HepG2 (cell line): ENCODE results near the gene CA10. TPM values are rescaled to one million over a fixed set of nuclear protein-coding genes. Genes with fewer than 3 reads are reported as not detected.

Experiments
- ATAC-seq: fragments of 200-7000 bp; cut with Tn5 transposase; 3 replicates; pipeline ENCODE4 v1.9.1; 2020; ENCODE audit warnings: mild to moderate bottlenecking, moderate library complexity
- BruUV-seq: library from RNA; stranded (reverse); fragments of 400-500 nt; replicated peaks from 2 replicates; lab custom pipeline; 2021; lab: Mats Ljungman, UMichigan
- CTCF ChIA-PET: fragments of 300-600 bp; formaldehyde crosslinking; extraction: SDS; loops from one replicate; lab custom pipeline; 2021; ENCODE audit warnings: low total read pairs, inconsistent platforms, low intra/inter-chr PET ratio; lab: Yijun Ruan, JAX
- POLR2A ChIA-PET: fragments of 350-600 bp; sonication (Branson Sonifier 250); formaldehyde crosslinking; loops from one replicate; lab custom pipeline; 2020; ENCODE audit warnings: antibody characterized with exemption, inconsistent platforms; lab: Yijun Ruan, JAX
- DNase-seq: peaks from one replicate; pipeline ENCODE4 v3.0.0-alpha.2; 2015; ENCODE audit warnings: low spot score
- FAIRE-seq: peaks from 3 replicates; lab custom pipeline; 2011; peaks lifted over from hg19 to GRCh38; lab: Jason Lieb, UNC
- H2AFZ ChIP-seq: one replicate; pipeline ENCODE4 v1.6.1; 2011; ENCODE audit warnings: low read length, inconsistent platforms
- H3K27ac ChIP-seq: fragments of 300-600 bp; 3 replicates; pipeline ENCODE4 v1.8.0; 2011; ENCODE audit warnings: mixed run types, mild to moderate bottlenecking, mixed read lengths, low read length, inconsistent platforms; ENCODE audit not compliant: insufficient read depth; ENCODE audit errors: extremely low read length
- H3K27me3 ChIP-seq, 2 experiments: fragments of 200-600 bp in 1 of 2; 2 replicates in 1 of 2; 3 replicates in 1 of 2; pipeline versions ENCODE4 v1.6.0 to v1.8.0; 2011; ENCODE audit warnings: low read length in 2 of 2, mild to moderate bottlenecking in 2 of 2, moderate library complexity in 2 of 2, inconsistent platforms in 1 of 2; ENCODE audit not compliant: insufficient read depth in 2 of 2, control insufficient read depth in 1 of 2
- H3K36me3 ChIP-seq, 2 experiments: fragments of 200-600 bp in 1 of 2; replicated peaks in 1 of 2; 2 replicates in 1 of 2; 3 replicates in 1 of 2; pipeline versions ENCODE4 v1.5.1 to v1.8.0; 2011; ENCODE audit warnings: low read length in 2 of 2, inconsistent platforms in 1 of 2; ENCODE audit not compliant: insufficient read depth in 2 of 2, control insufficient read depth in 1 of 2
- H3K4me1 ChIP-seq: 2 replicates; pipeline ENCODE4 v1.5.1; 2012; ENCODE audit warnings: low read length, inconsistent platforms; ENCODE audit not compliant: insufficient read depth
- H3K4me2 ChIP-seq: 2 replicates; pipeline ENCODE4 v1.6.0; 2011; ENCODE audit warnings: low read depth, low read length, inconsistent platforms
- H3K4me3 ChIP-seq, 3 experiments: fragments of 200-600 bp in 1 of 3; sonication (generic), shearing (Covaris generic) in 1 of 3; replicated peaks in 1 of 3; 2 replicates each; pipeline ENCODE4 v1.5.1; 2011 to 2016; ENCODE audit warnings: low read length in 3 of 3, inconsistent platforms in 2 of 3, low read depth in 2 of 3, mild to moderate bottlenecking in 2 of 3, control low read depth in 1 of 3, mixed read lengths in 1 of 3; ENCODE audit not compliant: insufficient read depth in 1 of 3
- H3K79me2 ChIP-seq: one replicate; pipeline ENCODE4 v1.6.1; 2011; ENCODE audit warnings: low read length, inconsistent platforms; ENCODE audit not compliant: insufficient read depth
- H3K9ac ChIP-seq: 2 replicates; pipeline ENCODE4 v1.6.0; 2011; ENCODE audit warnings: mild to moderate bottlenecking, low read depth, low read length, inconsistent platforms; ENCODE audit not compliant: insufficient read depth
- H3K9me3 ChIP-seq: 2 replicates; pipeline ENCODE4 v1.5.1; 2012; ENCODE audit warnings: mild to moderate bottlenecking, low read length
- H4K20me1 ChIP-seq: 2 replicates; pipeline ENCODE4 v1.6.0; 2011; ENCODE audit warnings: inconsistent platforms, mild to moderate bottlenecking, low read length, moderate library complexity; ENCODE audit not compliant: insufficient read depth
- MAFF ChIP-seq: IDR thresholded peaks from 2 replicates; pipeline ENCODE4 v1.6.1; 2011; ENCODE audit warnings: low read depth, low read length, improper control_type of control experiment
- MAFK ChIP-seq, 2 experiments: IDR thresholded peaks in 1 of 2; conservative IDR thresholded peaks in 1 of 2; 2 replicates each; pipeline ENCODE4 v1.6.1; 2011; ENCODE audit warnings: improper control_type of control experiment in 2 of 2, low read length in 2 of 2
- ZNF225 ChIP-seq: sonication (generic); formaldehyde crosslinking; IDR thresholded peaks from 2 replicates; pipeline ENCODE4 v1.4.0; 2020; ENCODE audit warnings: mild to moderate bottlenecking, missing genetic modification reagents
- ZNF34 ChIP-seq: sonication (generic); formaldehyde crosslinking; IDR thresholded peaks from 2 replicates; pipeline ENCODE4 v1.4.0; 2020; ENCODE audit warnings: mild to moderate bottlenecking, missing genetic modification reagents, borderline replicate concordance
- WGBS: methylation state at CpG from one replicate; pipeline ENCODE4 v1.1.6; 2017; ENCODE audit warnings: low lambda C conversion rate; 5-methylcytosine and 5-hydroxymethylcytosine counted together
- in situ Hi-C: cut with HindIII; loops from 2 replicates; pipeline ENCODE4 v1.10.0; 2017; ENCODE audit warnings: low pct_unique_long_range_greater_than_20kb; ENCODE audit not compliant: extremely low pct_ligation_motif_present
- intact Hi-C: fragments of 100-400 bp; cut with micrococcal nuclease; formaldehyde crosslinking; loops from one replicate; pipeline ENCODE4 v1.10.0; 2022; ENCODE audit not compliant: unreplicated experiment
- polyA plus RNA-seq, 8 experiments: library from polyadenylated mRNA; depleted of rRNA in 3 of 8; stranded (reverse) in 7 of 8; unstranded in 1 of 8; fragments of >200 nt; fragmentation: Illumina TruSeq in 4 of 8; extraction: Trizol in 4 of 8; gene quantifications; 2 replicates each; pipeline versions ENCODE4 v1.2.1 to v1.2.3, GENCODE V29; 2011 to 2016; ENCODE audit warnings: low read depth in 4 of 8, missing spikeins in 1 of 8, mixed read lengths in 1 of 8; ENCODE audit not compliant: insufficient read depth in 1 of 8
- total RNA-seq, 5 experiments: library from RNA; depleted of rRNA; stranded (reverse); fragments of >200 nt; fragmentation: Illumina TruSeq; extraction: Trizol; gene quantifications; 2 replicates each; pipeline ENCODE4 v1.2.3, GENCODE V29; 2016; ENCODE audit warnings: low read depth in 1 of 5
- TF ChIP-seq, protein P1 (sequence below): sonication (generic); formaldehyde crosslinking; IDR thresholded peaks from 2 replicates; pipeline ENCODE4 v1.4.0; 2020; ENCODE audit warnings: missing genetic modification reagents

CA10 gene
- total and polyA plus RNA-seq, 2 of the 13 experiments (the other 11 are each of a cell fraction or from before 2014, with no cell fraction given), result not detected

DNA sequence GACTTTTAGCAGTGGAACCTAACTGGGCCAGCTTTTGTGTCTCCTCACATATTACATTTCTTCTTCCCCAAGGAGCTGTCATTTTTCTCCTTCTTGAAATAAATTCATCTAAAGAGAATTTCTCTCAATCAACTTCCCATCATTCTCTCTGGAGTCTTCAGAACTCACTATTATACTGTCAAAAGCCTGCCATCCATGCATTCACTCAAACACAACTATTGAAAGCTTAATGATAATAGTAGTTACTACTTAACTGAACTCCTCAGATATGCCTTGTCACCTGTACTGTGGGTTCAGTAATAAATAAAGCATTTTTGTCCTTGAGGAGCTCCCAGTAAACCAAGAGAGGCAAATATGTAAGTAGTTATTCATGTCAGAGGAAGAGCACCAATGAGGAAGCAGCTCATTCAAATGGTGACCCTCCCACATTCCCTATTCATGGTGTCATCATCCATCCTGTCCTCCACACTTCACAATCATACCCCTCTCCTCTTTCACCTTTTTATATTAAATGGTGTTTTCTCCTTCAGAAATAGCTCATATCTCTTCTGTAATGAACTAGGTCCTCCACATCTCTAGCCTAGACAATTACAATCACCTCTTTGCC lies 162.6 kb downstream of the CA10 start:
- Histone ChIP-seq H3K79me2 (no peaks in the 10 kb centered on the region), H3K36me3 (no peaks in the 10 kb centered on the region), H3K27me3 (no peaks in the 10 kb centered on the region), H4K20me1 (no peaks in the 10 kb centered on the region), H3K9me3 (peaks cover 20% of the 10 kb centered on the region; the same call in 1 of the 2 replicates), H3K9ac (no peak overlapping the region), H3K4me1 (peaks cover 14% of the 10 kb centered on the region), H3K27ac (no peak overlapping the region), H3K4me2 (no peak overlapping the region), H2AFZ (no peak overlapping the region), H3K4me3 (no peak overlapping the region)
- POLR2A ChIA-PET, result no interaction called here
- DNase-seq (no peak), FAIRE-seq (no peak), ATAC-seq (no peak)
- intact Hi-C loops (no loop called here), in situ Hi-C loops (no loop called here)
- BruUV-seq, result no TSS peak
- TF ChIP-seq ZNF34, result no peak
- TF ChIP-seq ZNF225, result no peak
- CTCF ChIA-PET, result no interaction called here

DNA sequence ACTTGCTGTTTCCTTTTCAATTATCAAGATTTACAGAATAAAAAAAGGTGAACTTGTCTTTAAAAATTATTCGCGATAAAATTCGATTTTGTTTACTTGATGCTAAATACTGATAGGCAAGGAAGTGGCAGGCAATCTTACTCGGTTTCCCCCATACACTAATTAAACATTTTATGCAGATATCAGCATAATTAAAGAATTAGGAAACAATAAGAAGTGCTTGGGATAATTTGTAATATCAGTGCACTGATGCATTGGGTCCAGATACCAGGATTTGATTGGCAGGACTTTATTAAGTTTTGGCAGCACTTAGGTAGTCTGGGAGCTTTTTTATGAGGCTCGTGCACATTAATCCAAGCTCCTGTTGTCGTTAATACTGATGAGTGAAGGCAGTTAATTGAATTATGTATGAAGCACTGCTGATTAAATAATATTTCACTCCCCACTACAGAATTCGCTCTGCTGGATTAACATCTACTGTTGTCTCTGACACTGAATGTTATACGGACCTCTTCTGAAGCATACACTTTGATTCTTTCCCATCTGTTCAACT lies 165.6 kb downstream of the CA10 start:
- ChIA-PET POLR2A (no interaction called here), CTCF (no interaction called here)
- Histone ChIP-seq H3K4me1 (peaks cover 9% of the 10 kb centered on the region), H4K20me1 (no peaks in the 10 kb centered on the region), H3K27ac (no peak overlapping the region), H3K4me2 (no peak overlapping the region), H3K4me3 (no peak overlapping the region), H3K36me3 (no peaks in the 10 kb centered on the region), H3K9me3 (peaks cover 15% of the 10 kb centered on the region; the same call in 1 of the 2 replicates), H3K79me2 (no peaks in the 10 kb centered on the region), H3K27me3 (no peaks in the 10 kb centered on the region), H3K9ac (no peak overlapping the region), H2AFZ (no peak overlapping the region)
- peak; percentile 35; the same call in 1 of the 2 replicates for TF ChIP-seq MAFF
- TF ChIP-seq MAFK (conservative IDR thresholded peaks at IDR 0.05 in 1 of 2, IDR thresholded peaks at IDR 0.05 in 1 of 2; ENCODE audit: low read length in 2 of 2), result peak; percentile 43 to 70; a peak in 3 of 4 replicates
- TF ChIP-seq, protein P1, sequence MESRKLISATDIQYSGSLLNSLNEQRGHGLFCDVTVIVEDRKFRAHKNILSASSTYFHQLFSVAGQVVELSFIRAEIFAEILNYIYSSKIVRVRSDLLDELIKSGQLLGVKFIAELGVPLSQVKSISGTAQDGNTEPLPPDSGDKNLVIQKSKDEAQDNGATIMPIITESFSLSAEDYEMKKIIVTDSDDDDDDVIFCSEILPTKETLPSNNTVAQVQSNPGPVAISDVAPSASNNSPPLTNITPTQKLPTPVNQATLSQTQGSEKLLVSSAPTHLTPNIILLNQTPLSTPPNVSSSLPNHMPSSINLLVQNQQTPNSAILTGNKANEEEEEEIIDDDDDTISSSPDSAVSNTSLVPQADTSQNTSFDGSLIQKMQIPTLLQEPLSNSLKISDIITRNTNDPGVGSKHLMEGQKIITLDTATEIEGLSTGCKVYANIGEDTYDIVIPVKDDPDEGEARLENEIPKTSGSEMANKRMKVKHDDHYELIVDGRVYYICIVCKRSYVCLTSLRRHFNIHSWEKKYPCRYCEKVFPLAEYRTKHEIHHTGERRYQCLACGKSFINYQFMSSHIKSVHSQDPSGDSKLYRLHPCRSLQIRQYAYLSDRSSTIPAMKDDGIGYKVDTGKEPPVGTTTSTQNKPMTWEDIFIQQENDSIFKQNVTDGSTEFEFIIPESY, result no peak
- no TSS peak for BruUV-seq
- FAIRE-seq (no peak), ATAC-seq (no peak), DNase-seq (no peak)
- intact Hi-C loops (no loop called here), in situ Hi-C loops (no loop called here)
- WGBS, result 27% methylated on average over 8 of the region's 8 CpGs
